HepG2 (cell line): Measurements from ENCODE around the gene RAB17. TPM values are rescaled to one million over a fixed set of nuclear protein-coding genes. Genes with fewer than 3 reads are reported as not detected.

Experiments used
- ATAC-seq: fragments of 200-7000 bp; cut with Tn5 transposase; 3 replicates; pipeline ENCODE4 v1.9.1; 2020; ENCODE audit warnings: mild to moderate bottlenecking, moderate library complexity
- BruUV-seq: library from RNA; stranded (reverse); fragments of 400-500 nt; replicated peaks from 2 replicates; lab custom pipeline; 2021; lab: Mats Ljungman, UMichigan
- CTCF ChIA-PET: fragments of 300-600 bp; formaldehyde crosslinking; extraction: SDS; loops from one replicate; lab custom pipeline; 2021; ENCODE audit warnings: low total read pairs, inconsistent platforms, low intra/inter-chr PET ratio; lab: Yijun Ruan, JAX
- POLR2A ChIA-PET: fragments of 350-600 bp; sonication (Branson Sonifier 250); formaldehyde crosslinking; loops from one replicate; lab custom pipeline; 2020; ENCODE audit warnings: antibody characterized with exemption, inconsistent platforms; lab: Yijun Ruan, JAX
- DNase-seq: peaks from one replicate; pipeline ENCODE4 v3.0.0-alpha.2; 2015; ENCODE audit warnings: low spot score
- FAIRE-seq: peaks from 3 replicates; lab custom pipeline; 2011; peaks lifted over from hg19 to GRCh38; lab: Jason Lieb, UNC
- H2AFZ ChIP-seq: one replicate; pipeline ENCODE4 v1.6.1; 2011; ENCODE audit warnings: low read length, inconsistent platforms
- H3K27ac ChIP-seq: fragments of 300-600 bp; 3 replicates; pipeline ENCODE4 v1.8.0; 2011; ENCODE audit warnings: mixed run types, mild to moderate bottlenecking, mixed read lengths, low read length, inconsistent platforms; ENCODE audit not compliant: insufficient read depth; ENCODE audit errors: extremely low read length
- H3K27me3 ChIP-seq, 2 experiments: fragments of 200-600 bp in 1 of 2; 2 replicates in 1 of 2; 3 replicates in 1 of 2; pipeline versions ENCODE4 v1.6.0 to v1.8.0; 2011; ENCODE audit warnings: low read length in 2 of 2, mild to moderate bottlenecking in 2 of 2, moderate library complexity in 2 of 2, inconsistent platforms in 1 of 2; ENCODE audit not compliant: insufficient read depth in 2 of 2, control insufficient read depth in 1 of 2
- H3K36me3 ChIP-seq, 2 experiments: fragments of 200-600 bp in 1 of 2; replicated peaks in 1 of 2; 2 replicates in 1 of 2; 3 replicates in 1 of 2; pipeline versions ENCODE4 v1.5.1 to v1.8.0; 2011; ENCODE audit warnings: low read length in 2 of 2, inconsistent platforms in 1 of 2; ENCODE audit not compliant: insufficient read depth in 2 of 2, control insufficient read depth in 1 of 2
- H3K4me1 ChIP-seq: 2 replicates; pipeline ENCODE4 v1.5.1; 2012; ENCODE audit warnings: low read length, inconsistent platforms; ENCODE audit not compliant: insufficient read depth
- H3K4me2 ChIP-seq: 2 replicates; pipeline ENCODE4 v1.6.0; 2011; ENCODE audit warnings: low read depth, low read length, inconsistent platforms
- H3K4me3 ChIP-seq, 3 experiments: fragments of 200-600 bp in 1 of 3; sonication (generic), shearing (Covaris generic) in 1 of 3; replicated peaks in 1 of 3; 2 replicates each; pipeline ENCODE4 v1.5.1; 2011 to 2016; ENCODE audit warnings: low read length in 3 of 3, inconsistent platforms in 2 of 3, low read depth in 2 of 3, mild to moderate bottlenecking in 2 of 3, control low read depth in 1 of 3, mixed read lengths in 1 of 3; ENCODE audit not compliant: insufficient read depth in 1 of 3
- H3K79me2 ChIP-seq: one replicate; pipeline ENCODE4 v1.6.1; 2011; ENCODE audit warnings: low read length, inconsistent platforms; ENCODE audit not compliant: insufficient read depth
- H3K9ac ChIP-seq: 2 replicates; pipeline ENCODE4 v1.6.0; 2011; ENCODE audit warnings: mild to moderate bottlenecking, low read depth, low read length, inconsistent platforms; ENCODE audit not compliant: insufficient read depth
- H3K9me3 ChIP-seq: 2 replicates; pipeline ENCODE4 v1.5.1; 2012; ENCODE audit warnings: mild to moderate bottlenecking, low read length
- H4K20me1 ChIP-seq: 2 replicates; pipeline ENCODE4 v1.6.0; 2011; ENCODE audit warnings: inconsistent platforms, mild to moderate bottlenecking, low read length, moderate library complexity; ENCODE audit not compliant: insufficient read depth
- CBX2 ChIP-seq, 2 experiments: fragments of 200-600 bp in 1 of 2; sonication (generic); formaldehyde crosslinking in 1 of 2; IDR thresholded peaks; 2 replicates each; pipeline versions ENCODE4 v1.7.0 to v1.8.1; 2018 to 2022; ENCODE audit warnings: low read depth in 2 of 2, low read length in 1 of 2, mild to moderate bottlenecking in 1 of 2, missing genetic modification reagents in 1 of 2
- EP300 ChIP-seq, 3 experiments: sonication (generic) in 1 of 3; formaldehyde crosslinking in 1 of 3; IDR thresholded peaks; 2 replicates each; pipeline versions ENCODE4 v1.5.1 to v1.6.1; 2011 to 2020; ENCODE audit warnings: low read depth in 2 of 3, low read length in 2 of 3, borderline replicate concordance in 1 of 3, improper control_type of control experiment in 1 of 3, mild to moderate bottlenecking in 1 of 3, missing genetic modification reagents in 1 of 3, moderate library complexity in 1 of 3
- GLMP ChIP-seq: sonication (generic); formaldehyde crosslinking; IDR thresholded peaks from 2 replicates; pipeline ENCODE4 v1.9.0; 2021; ENCODE audit warnings: missing genetic modification reagents, mild to moderate bottlenecking, borderline replicate concordance
- HNF4A ChIP-seq: sonication (generic); formaldehyde crosslinking; IDR thresholded peaks from 2 replicates; pipeline ENCODE4 v1.4.0; 2020; ENCODE audit warnings: missing genetic modification reagents
- HNRNPL ChIP-seq: fragments of 200-400 bp; formaldehyde crosslinking; IDR thresholded peaks from 2 replicates; pipeline ENCODE4 v1.6.1; 2017; ENCODE audit warnings: mild to moderate bottlenecking, low read depth, low read length
- MED1 ChIP-seq: sonication (generic); formaldehyde crosslinking; IDR thresholded peaks from 2 replicates; pipeline ENCODE4 v1.4.0; 2020; ENCODE audit warnings: missing genetic modification reagents
- NFE2L2 ChIP-seq: fragments of 150-350 bp; IDR thresholded peaks from 2 replicates; pipeline ENCODE4 v1.6.1; 2014; ENCODE audit warnings: low read length
- NONO ChIP-seq, 2 experiments: fragments of 450-650 bp in 1 of 2; sonication (generic) in 1 of 2; formaldehyde crosslinking in 1 of 2; IDR thresholded peaks in 1 of 2; conservative IDR thresholded peaks in 1 of 2; 2 replicates each; pipeline versions ENCODE4 v1.6.1 to v1.8.0; 2017 to 2022; ENCODE audit warnings: mild to moderate bottlenecking in 1 of 2, missing genetic modification reagents in 1 of 2, moderate library complexity in 1 of 2
- PRDM4 ChIP-seq: sonication (generic); formaldehyde crosslinking; IDR thresholded peaks from 2 replicates; pipeline ENCODE4 v1.9.0; 2021; ENCODE audit warnings: missing genetic modification reagents, borderline replicate concordance
- RFXANK ChIP-seq: IDR thresholded peaks from 2 replicates; pipeline ENCODE4 v1.6.1; 2016
- TRIM22 ChIP-seq: fragments of 450-650 bp; IDR thresholded peaks from 2 replicates; pipeline ENCODE4 v1.6.1; 2017
- ZBTB2 ChIP-seq: sonication (generic); formaldehyde crosslinking; IDR thresholded peaks from 2 replicates; pipeline ENCODE4 v1.8.0; 2022; ENCODE audit warnings: low read depth, missing genetic modification reagents
- ZBTB26 ChIP-seq: IDR thresholded peaks from 2 replicates; pipeline ENCODE4 v1.6.1; 2016; ENCODE audit warnings: missing compliant biosample characterization, missing genetic modification reagents, borderline replicate concordance
- ZNF605 ChIP-seq: sonication (generic); formaldehyde crosslinking; IDR thresholded peaks from 2 replicates; pipeline ENCODE4 v1.8.0; 2022; ENCODE audit warnings: mild to moderate bottlenecking, missing genetic modification reagents
- ZNF792 ChIP-seq: IDR thresholded peaks from 2 replicates; pipeline ENCODE4 v1.6.1; 2016
- WGBS: methylation state at CpG from one replicate; pipeline ENCODE4 v1.1.6; 2017; ENCODE audit warnings: low lambda C conversion rate; 5-methylcytosine and 5-hydroxymethylcytosine counted together
- in situ Hi-C: cut with HindIII; loops from 2 replicates; pipeline ENCODE4 v1.10.0; 2017; ENCODE audit warnings: low pct_unique_long_range_greater_than_20kb; ENCODE audit not compliant: extremely low pct_ligation_motif_present
- intact Hi-C: fragments of 100-400 bp; cut with micrococcal nuclease; formaldehyde crosslinking; loops from one replicate; pipeline ENCODE4 v1.10.0; 2022; ENCODE audit not compliant: unreplicated experiment
- polyA plus RNA-seq, 8 experiments: library from polyadenylated mRNA; depleted of rRNA in 3 of 8; stranded (reverse) in 7 of 8; unstranded in 1 of 8; fragments of >200 nt; fragmentation: Illumina TruSeq in 4 of 8; extraction: Trizol in 4 of 8; gene quantifications; 2 replicates each; pipeline versions ENCODE4 v1.2.1 to v1.2.3, GENCODE V29; 2011 to 2016; ENCODE audit warnings: low read depth in 4 of 8, missing spikeins in 1 of 8, mixed read lengths in 1 of 8; ENCODE audit not compliant: insufficient read depth in 1 of 8
- total RNA-seq, 5 experiments: library from RNA; depleted of rRNA; stranded (reverse); fragments of >200 nt; fragmentation: Illumina TruSeq; extraction: Trizol; gene quantifications; 2 replicates each; pipeline ENCODE4 v1.2.3, GENCODE V29; 2016; ENCODE audit warnings: low read depth in 1 of 5

The RAB17 gene
- total and polyA plus RNA-seq, 2 of the 13 experiments (the other 11 are each of a cell fraction or from before 2014, with no cell fraction given): 68.0 to 124 TPM

GRCh38 chr2:237593596-237594320 is 3.2 kb upstream of the RAB17 start:
- ChIA-PET CTCF (no interaction called here), POLR2A (interaction anchor here (0.9 to 1.6 kb wide), 2 partner anchors 8 to 12 kb away, joined by 3 to 5 read pairs; no protein-coding TSS in a partner anchor)
- FAIRE-seq (no peak), DNase-seq (no peak), ATAC-seq (no peak)
- peaks cover 14% of the 10 kb centered on the region for H3K79me2 ChIP-seq
- H3K27ac ChIP-seq: peak overlapping the region; percentile 72
- H3K9ac ChIP-seq: no peak overlapping the region; the same call in 1 of the 2 replicates
- no peak overlapping the region for H2AFZ ChIP-seq
- H4K20me1 ChIP-seq: no peaks in the 10 kb centered on the region
- in situ Hi-C loops: no loop called here
- peaks cover 96% of the 10 kb centered on the region for H3K4me1 ChIP-seq
- no peak overlapping the region for H3K4me3 ChIP-seq
- peak overlapping the region; percentile 64; the same call in 1 of the 2 replicates for H3K4me2 ChIP-seq
- intact Hi-C loops: no loop called here
- H3K9me3 ChIP-seq: no peaks in the 10 kb centered on the region
- BruUV-seq: no TSS peak
- H3K36me3 ChIP-seq: no peaks in the 10 kb centered on the region
- H3K27me3 ChIP-seq: no peaks in the 10 kb centered on the region; a peak in 1 of 5 replicates
- WGBS: 86% methylated on average over 17 of the region's 17 CpGs
- TF ChIP-seq ZNF605 (CRISPR knock-in tag) (no peak), GLMP (no peak), PRDM4 (no peak), ZBTB26 (CRISPR knock-in tag) (no peak), NONO (IDR thresholded peaks at IDR 0.05) (no peak), NONO (CRISPR knock-in tag; conservative IDR thresholded peaks at IDR 0.05) (no peak), TRIM22 (no peak), MED1 (CRISPR knock-in tag) (peak; percentile 29; the same call in 1 of the 2 replicates), ZNF792 (CRISPR knock-in tag) (no peak), EP300 (IDR thresholded peaks at IDR 0.05; ENCODE audit: low read depth in 2 of 2, low read length in 2 of 2) (no peak), EP300 (CRISPR knock-in tag; IDR thresholded peaks at IDR 0.05; ENCODE audit: borderline replicate concordance) (no peak), RFXANK (CRISPR knock-in tag) (no peak), HNF4A (CRISPR knock-in tag) (0 out of 2 replicates have a peak, but pooled peaks have one; percentile 15), NFE2L2 (no peak), ZBTB2 (CRISPR knock-in tag) (0 out of 2 replicates have a peak, but pooled peaks have one; percentile 16), CBX2 (IDR thresholded peaks at IDR 0.05; ENCODE audit: low read depth, low read length) (no peak), CBX2 (CRISPR knock-in tag; IDR thresholded peaks at IDR 0.05; ENCODE audit: low read depth) (no peak), HNRNPL (peak; percentile 87)
